Heart right ventricle (tissue), 16 donors: Measurements from ENCODE around the gene SPHK2. TPM values are rescaled to one million over a fixed set of nuclear protein-coding genes. Genes with fewer than 3 reads are reported as not detected.
A peak's percentile ranks its signal among the peaks of the same experiment; 100 is the strongest.

ENCODE experiments used
- ATAC-seq, 8 donors: fragments of 200-7000 bp; cut with Tn5 transposase; one replicate each; pipeline ENCODE4 v1.9.1; 2020; ENCODE audit warnings: mild to moderate bottlenecking in 8 of 8, moderate library complexity in 8 of 8, moderate number of reproducible peaks in 1 of 8
- DNase-seq, 2 donors: peaks; one replicate each; pipeline ENCODE4 v3.0.0-alpha.2; 2020
- H3K27ac ChIP-seq, 10 donors: fragments of 200-600 bp; sonication (generic) in 2 of 10; one replicate each; pipeline versions ENCODE4 v1.5.0 to v1.8.0; 2020 to 2022; ENCODE audit warnings: mild to moderate bottlenecking in 3 of 10
- H3K27me3 ChIP-seq, 7 donors: fragments of 200-600 bp; one replicate each; pipeline ENCODE4 v1.8.0; 2021 to 2022; ENCODE audit warnings: mild to moderate bottlenecking in 2 of 7
- H3K36me3 ChIP-seq, 9 donors: fragments of 200-600 bp; sonication (generic) in 1 of 9; one replicate each; pipeline versions ENCODE4 v1.5.0 to v1.8.0; 2020 to 2022; ENCODE audit warnings: mild to moderate bottlenecking in 2 of 9
- H3K4me1 ChIP-seq, 9 donors: fragments of 200-600 bp; sonication (generic) in 1 of 9; one replicate each; pipeline versions ENCODE4 v1.5.0 to v1.8.0; 2020 to 2022; ENCODE audit warnings: mild to moderate bottlenecking in 4 of 9
- H3K4me3 ChIP-seq, 10 donors: fragments of 200-600 bp; sonication (generic) in 2 of 10; one replicate each; pipeline versions ENCODE4 v1.5.0 to v1.8.0; 2020 to 2022; ENCODE audit warnings: mild to moderate bottlenecking in 7 of 10, moderate library complexity in 2 of 10
- H3K9me3 ChIP-seq, 11 donors: fragments of 200-600 bp in 10 of 11; sonication (generic) in 2 of 11; one replicate each; pipeline versions ENCODE4 v1.5.0 to v1.8.0; 2013 to 2022; ENCODE audit warnings: mild to moderate bottlenecking in 2 of 11, control low read depth in 1 of 11, moderate library complexity in 1 of 11
- WGBS, 2 donors: extraction: QIAGEN DNeasy Blood & Tissue Kit; methylation state at CpG; one replicate each; pipeline ENCODE4 v1.1.7; 2013; ENCODE audit warnings: inconsistent platforms in 1 of 2; 5-methylcytosine and 5-hydroxymethylcytosine counted together
- intact Hi-C, 10 donors: fragments of 100-400 bp; cut with DNase I; formaldehyde crosslinking; loops; one replicate each; pipeline versions ENCODE4 v1.11.1 to v1.14.2; 2022
- polyA plus RNA-seq, 2 donors: library from polyadenylated mRNA; stranded (reverse); fragments of 200-250 nt; gene quantifications; one replicate each; pipeline ENCODE4 v1.2.3, GENCODE V29; 2013
- total RNA-seq, 10 donors: library from RNA; stranded (reverse); fragmentation: NEBNext Ultra II Directional in 3 of 10; extraction: Animal tissue kit (Norgen Biotek cat#: 25700) in 3 of 10; gene quantifications; one replicate each; pipeline versions ENCODE4 v1.2.1 to v1.2.4, GENCODE V29; 2021 to 2023
- TF ChIP-seq, protein P1 (sequence below), 9 donors: fragments of 200-600 bp; sonication (generic) in 2 of 9; IDR thresholded peaks; one replicate each; pipeline versions ENCODE4 v1.5.0 to v1.8.0; 2021 to 2022; ENCODE audit warnings: antibody characterized with exemption in 9 of 9, mild to moderate bottlenecking in 5 of 9, moderate library complexity in 1 of 9
- donor health status: Arrhythmogenic right ventricular cardiomyopathy.
- donor health status: ischemic (EF 13 %, LVEDD 7.1; RV severe dilation, severe dysfunction).
- donor health status: healthy with polysubstance abuse.
- donor health status: DM: no; HTN: yes; CAD: no.
- donor health status: DM: no; HTN: no; CAD: no.
- donor health status: ischemic (EF 25% LVEDD 6.9; RV normal size, moderate dysfunction).
- donor health status: ischemic (EF 25% LVEDD 5.7; RV mildly dilated, moderate dysfunction).
- donor health status: healthy.
- donor health status: DM: yes; HTN: yes; CAD: no.
- donor health status: Ischemic cardiomyopathy.
- donor health status: ischemic (EF 35%, LVEDD 5.7; RV mildly dilated, moderate dysfunction).
- donor health status: nonischemic (EF 11% LVEDD 7.7; RV severe dilation, severe dysfunction).
- donor health status: DM: yes; HTN: yes; CAD: no.
- donor health status: PGD.
- donor health status: ischemic (EF 29% LVEDD 5.4; RV normal size, mild dysfunction).
- donor health status: nonischemic (EF 23%, LVEDD 6.1; RV moderate dilation, normal function).

Gene SPHK2
- total and polyA plus RNA-seq, 12 donors = 5.7 to 15.9 (median 8.2) TPM

DNA sequence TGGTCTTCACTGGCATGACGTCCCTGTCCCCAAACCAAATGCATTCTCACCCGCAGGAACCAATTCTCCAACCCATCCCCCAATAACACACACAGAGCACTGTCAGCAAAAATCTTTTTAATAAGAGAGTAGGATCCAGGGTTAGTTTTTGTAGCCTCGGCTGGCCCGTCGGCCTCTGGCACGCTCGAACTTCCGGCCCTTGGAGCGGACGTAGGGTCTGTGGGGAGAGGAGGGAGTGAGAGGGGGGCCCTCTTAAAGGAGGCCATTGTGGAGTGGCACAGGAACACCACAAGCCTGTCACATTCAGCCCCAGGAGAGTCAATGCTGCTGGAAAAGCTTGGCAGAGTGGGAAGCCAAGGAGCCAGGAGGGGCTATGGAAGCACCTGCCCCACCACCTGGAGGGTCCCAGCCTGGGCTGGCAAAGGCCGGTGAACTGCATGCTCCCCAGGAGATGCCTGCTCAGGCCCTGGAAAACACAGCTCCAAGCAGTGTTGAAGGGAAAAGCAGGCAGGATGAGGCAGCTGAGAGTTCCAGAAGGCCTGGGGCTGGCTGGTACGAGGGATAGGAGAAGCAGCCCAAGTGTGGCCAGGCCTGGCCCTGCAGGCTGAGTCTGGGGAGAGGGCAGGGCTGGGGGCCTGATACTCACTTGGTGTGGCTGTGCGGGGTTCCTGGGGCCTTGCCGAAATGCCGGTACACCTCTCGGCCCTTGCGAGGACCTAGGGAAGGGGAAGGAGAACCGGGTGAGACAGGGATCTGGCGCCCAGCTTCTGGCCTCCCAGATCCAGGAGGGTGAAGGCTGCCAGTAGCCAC lies 3.9 kb upstream of the SPHK2 start:
- TF ChIP-seq, protein P1, sequence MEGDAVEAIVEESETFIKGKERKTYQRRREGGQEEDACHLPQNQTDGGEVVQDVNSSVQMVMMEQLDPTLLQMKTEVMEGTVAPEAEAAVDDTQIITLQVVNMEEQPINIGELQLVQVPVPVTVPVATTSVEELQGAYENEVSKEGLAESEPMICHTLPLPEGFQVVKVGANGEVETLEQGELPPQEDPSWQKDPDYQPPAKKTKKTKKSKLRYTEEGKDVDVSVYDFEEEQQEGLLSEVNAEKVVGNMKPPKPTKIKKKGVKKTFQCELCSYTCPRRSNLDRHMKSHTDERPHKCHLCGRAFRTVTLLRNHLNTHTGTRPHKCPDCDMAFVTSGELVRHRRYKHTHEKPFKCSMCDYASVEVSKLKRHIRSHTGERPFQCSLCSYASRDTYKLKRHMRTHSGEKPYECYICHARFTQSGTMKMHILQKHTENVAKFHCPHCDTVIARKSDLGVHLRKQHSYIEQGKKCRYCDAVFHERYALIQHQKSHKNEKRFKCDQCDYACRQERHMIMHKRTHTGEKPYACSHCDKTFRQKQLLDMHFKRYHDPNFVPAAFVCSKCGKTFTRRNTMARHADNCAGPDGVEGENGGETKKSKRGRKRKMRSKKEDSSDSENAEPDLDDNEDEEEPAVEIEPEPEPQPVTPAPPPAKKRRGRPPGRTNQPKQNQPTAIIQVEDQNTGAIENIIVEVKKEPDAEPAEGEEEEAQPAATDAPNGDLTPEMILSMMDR (IDR thresholded peaks at IDR 0.05) = no peak
- ATAC-seq (no peak), DNase-seq (no peak)
- H3K4me3 ChIP-seq = no peak overlapping the region
- peaks cover 0 to 31% (median 22%) of the 10 kb centered on the region in 9 donors for H3K36me3 ChIP-seq
- no peak overlapping the region for H3K27ac ChIP-seq
- H3K27me3 ChIP-seq = no peaks in the 10 kb centered on the region
- intact Hi-C loops = no loop called here
- H3K4me1 ChIP-seq = peaks cover 12 to 35% (median 27%) of the 10 kb centered on the region in 9 donors
- no peaks in the 10 kb centered on the region for H3K9me3 ChIP-seq
- 73 to 81% methylated on average over 19 of the region's 19 CpGs for WGBS, 2 donors

DNA sequence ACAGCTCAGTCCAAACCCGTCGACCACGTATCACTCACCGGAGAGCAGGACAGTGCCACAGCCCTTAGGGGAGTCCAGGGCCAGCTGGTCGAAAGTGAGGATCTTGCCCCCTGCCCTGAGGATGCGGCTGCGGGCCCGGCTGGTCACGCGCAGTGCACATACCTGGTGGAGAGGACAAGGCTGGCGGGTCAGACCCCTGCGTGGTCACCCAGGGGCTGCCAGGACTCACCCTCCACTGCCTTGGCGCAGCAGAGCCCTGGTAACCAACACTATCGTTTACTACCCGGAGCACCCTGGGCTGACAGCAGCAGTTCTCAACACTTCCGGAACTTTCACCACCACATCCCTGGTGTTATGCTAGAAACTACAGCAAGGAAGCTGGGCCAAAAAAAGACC lies 3.3 kb upstream of the SPHK2 start:
- DNase-seq = no peak
- ATAC-seq = no peak
- intact Hi-C loops = no loop called here
- TF ChIP-seq, protein P1 (IDR thresholded peaks at IDR 0.05) = no peak
- Histone ChIP-seq H3K4me3 (no peak overlapping the region), H3K27me3 (no peaks in the 10 kb centered on the region), H3K4me1 (peaks cover 12 to 36% (median 27%) of the 10 kb centered on the region in 9 donors), H3K27ac (no peak overlapping the region), H3K9me3 (no peaks in the 10 kb centered on the region), H3K36me3 (peaks cover 0 to 34% (median 22%) of the 10 kb centered on the region in 9 donors)
- 85% methylated on average over 16 of the region's 16 CpGs for WGBS, 2 donors

DNA sequence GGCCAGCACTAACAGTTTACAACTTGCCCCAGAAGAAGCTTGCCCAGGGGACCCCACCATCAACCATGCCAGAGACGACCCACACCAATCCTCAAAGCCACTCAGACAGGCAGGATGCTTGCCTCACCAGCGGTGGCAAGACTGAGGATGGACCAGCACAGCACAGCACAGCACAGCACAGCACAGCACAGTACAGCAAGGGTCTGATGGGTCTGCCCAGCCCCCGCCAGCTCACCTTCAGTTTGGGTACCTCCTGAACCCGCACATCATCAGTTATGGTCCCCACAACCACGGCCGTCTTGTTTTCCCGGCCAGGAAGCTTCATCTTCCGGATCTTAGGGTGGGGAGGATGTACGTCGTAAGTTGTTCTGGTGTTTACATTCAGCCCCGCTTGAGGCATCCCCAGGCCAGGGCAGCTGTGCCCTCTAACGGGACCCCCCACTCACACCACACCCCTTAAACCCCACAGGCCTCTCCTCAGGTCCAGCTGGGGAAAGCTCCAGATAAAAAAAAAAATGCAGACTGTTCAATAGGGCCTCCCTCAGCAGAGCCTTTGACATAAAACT lies 2.7 kb upstream of the SPHK2 start:
- Histone ChIP-seq H3K36me3 (peaks cover 0 to 38% (median 22%) of the 10 kb centered on the region in 9 donors), H3K27ac (no peak overlapping the region), H3K9me3 (no peaks in the 10 kb centered on the region), H3K4me1 (peaks cover 12 to 42% (median 27%) of the 10 kb centered on the region in 9 donors), H3K27me3 (no peaks in the 10 kb centered on the region), H3K4me3 (peak overlapping the region in 1 of 10 donors; percentile 84)
- WGBS, 2 donors = 61 to 70% methylated on average over 12 of the region's 12 CpGs
- ATAC-seq (no peak), DNase-seq (no peak)
- intact Hi-C loops = no loop called here
- TF ChIP-seq, protein P1 (IDR thresholded peaks at IDR 0.05) = no peak

DNA sequence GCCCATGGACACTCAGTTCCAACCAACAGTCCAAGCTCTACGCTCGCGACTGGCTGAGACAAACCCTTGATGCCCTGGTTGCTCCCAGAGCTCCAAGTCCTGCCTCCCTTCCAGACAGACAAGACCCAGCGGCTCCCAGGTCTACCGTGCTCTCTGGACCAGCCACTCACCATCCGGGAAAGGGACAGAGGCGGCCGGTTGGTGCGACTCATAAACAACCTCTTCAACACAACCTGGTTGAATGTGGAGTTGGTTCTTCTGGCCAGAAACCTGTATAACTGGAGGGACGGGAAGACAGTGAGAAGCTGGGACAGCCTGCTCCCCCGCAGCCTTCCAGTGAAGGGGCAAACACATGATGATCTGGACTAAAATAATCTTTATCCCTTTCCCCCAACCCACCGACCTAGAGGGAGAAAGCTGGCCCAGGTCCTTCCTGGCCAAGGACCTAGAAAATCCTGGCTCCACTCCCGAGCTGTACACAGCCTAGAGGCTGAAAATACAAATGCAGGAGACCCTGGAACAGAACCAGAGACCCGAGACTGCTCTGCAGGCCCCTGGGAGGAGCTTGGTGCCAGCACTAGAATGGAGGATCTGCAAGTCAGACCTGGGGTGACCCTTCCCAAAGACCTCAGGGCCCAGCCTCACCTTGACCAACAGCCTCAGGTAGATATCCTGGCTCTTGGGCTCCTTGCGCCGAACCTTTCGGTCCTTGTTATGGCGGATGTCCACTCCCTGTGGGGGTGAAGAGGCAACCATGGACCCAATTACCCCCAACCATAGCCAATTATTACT lies 2.0 kb upstream of the SPHK2 start:
- Histone ChIP-seq H3K36me3 (peaks cover 0 to 39% (median 22%) of the 10 kb centered on the region in 9 donors), H3K27me3 (no peaks in the 10 kb centered on the region), H3K4me1 (peaks cover 12 to 44% (median 27%) of the 10 kb centered on the region in 9 donors), H3K9me3 (no peaks in the 10 kb centered on the region), H3K27ac (peak overlapping the region in 6 of 10 donors; percentile 83 to 92 (median 88)), H3K4me3 (peak overlapping the region in 9 of 10 donors; percentile 21 to 95 (median 81))
- DNase-seq = no peak
- intact Hi-C loops = no loop called here
- no peak for ATAC-seq
- WGBS, 2 donors = 65 to 67% methylated on average over 18 of the region's 18 CpGs
- TF ChIP-seq, protein P1 (IDR thresholded peaks at IDR 0.05) = no peak
